H9 (cell line): ENCODE results near the gene TCF7L2. TPM values are rescaled to one million over a fixed set of nuclear protein-coding genes. Genes with fewer than 3 reads are reported as not detected.

Experiments used
- DNase-seq: peaks from one replicate; pipeline ENCODE4 v3.0.0-alpha.2; 2017
- H2AFZ ChIP-seq: one replicate; pipeline ENCODE4 v1.6.1; 2013; ENCODE audit warnings: mild to moderate bottlenecking, low read length, control low read depth, moderate library complexity
- H2AK5ac ChIP-seq: 2 replicates; pipeline ENCODE4 v1.6.1; 2013; ENCODE audit warnings: low read length, control low read depth, mixed read lengths; ENCODE audit not compliant: insufficient read length
- H2BK120ac ChIP-seq: one replicate; pipeline ENCODE4 v1.6.1; 2013; ENCODE audit warnings: low read depth, mild to moderate bottlenecking, low read length, control low read depth, inconsistent platforms; ENCODE audit not compliant: poor library complexity, severe bottlenecking
- H2BK12ac ChIP-seq: 2 replicates; pipeline ENCODE4 v1.6.1; 2013; ENCODE audit warnings: low read length, control low read depth, mixed read lengths, low read depth; ENCODE audit not compliant: insufficient read length
- H2BK15ac ChIP-seq: 2 replicates; pipeline ENCODE4 v1.6.1; 2013; ENCODE audit warnings: low read depth, low read length, control low read depth
- H2BK20ac ChIP-seq: one replicate; pipeline ENCODE4 v1.6.1; 2013; ENCODE audit warnings: low read depth, mild to moderate bottlenecking, low read length, control low read depth, inconsistent platforms; ENCODE audit not compliant: poor library complexity, severe bottlenecking
- H2BK5ac ChIP-seq: 2 replicates; pipeline ENCODE4 v1.6.1; 2013; ENCODE audit warnings: low read length, control low read depth, mixed read lengths; ENCODE audit not compliant: insufficient read length
- H3K14ac ChIP-seq: 2 replicates; pipeline ENCODE4 v1.6.1; 2013; ENCODE audit warnings: low read length, control low read depth; ENCODE audit not compliant: insufficient read depth
- H3K18ac ChIP-seq: 2 replicates; pipeline ENCODE4 v1.6.1; 2013; ENCODE audit warnings: low read depth, mild to moderate bottlenecking, mixed read lengths, low read length, control low read depth; ENCODE audit not compliant: insufficient read length
- H3K23ac ChIP-seq: 2 replicates; pipeline ENCODE4 v1.6.1; 2013; ENCODE audit warnings: low read length, control low read depth, mixed read lengths, low read depth; ENCODE audit not compliant: insufficient read length
- H3K23me2 ChIP-seq: 2 replicates; pipeline ENCODE4 v1.6.1; 2013; ENCODE audit warnings: low read depth, mild to moderate bottlenecking, mixed read lengths, low read length, control low read depth; ENCODE audit not compliant: insufficient read length, poor library complexity, severe bottlenecking
- H3K27ac ChIP-seq: 2 replicates; pipeline ENCODE4 v1.5.1; 2013; ENCODE audit warnings: low read length, control low read depth, mixed read lengths, low read depth; ENCODE audit not compliant: insufficient read length
- H3K27me3 ChIP-seq: 2 replicates; pipeline ENCODE4 v1.6.1; 2013; ENCODE audit warnings: low read length, control low read depth, inconsistent platforms; ENCODE audit not compliant: insufficient read depth
- H3K4ac ChIP-seq: 2 replicates; pipeline ENCODE4 v1.6.1; 2013; ENCODE audit warnings: low read depth, mild to moderate bottlenecking, control low read depth, inconsistent platforms, low read length, moderate library complexity
- H3K4me1 ChIP-seq: 2 replicates; pipeline ENCODE4 v1.6.1; 2013; ENCODE audit warnings: low read length, control low read depth, inconsistent platforms; ENCODE audit not compliant: insufficient read depth
- H3K4me2 ChIP-seq: 2 replicates; pipeline ENCODE4 v1.6.1; 2013; ENCODE audit warnings: low read length, control low read depth, mixed read lengths; ENCODE audit not compliant: insufficient read length, insufficient read depth
- H3K56ac ChIP-seq: 2 replicates; pipeline ENCODE4 v1.6.1; 2013; ENCODE audit warnings: low read depth, mild to moderate bottlenecking, mixed read lengths, low read length, control low read depth; ENCODE audit not compliant: insufficient read length
- H3K79me1 ChIP-seq: 2 replicates; pipeline ENCODE4 v1.6.1; 2013; ENCODE audit warnings: low read depth, mild to moderate bottlenecking, moderate library complexity, low read length, control low read depth, inconsistent platforms; ENCODE audit not compliant: insufficient read depth, poor library complexity, severe bottlenecking
- H3K79me2 ChIP-seq: 2 replicates; pipeline ENCODE4 v1.6.1; 2013; ENCODE audit warnings: low read length, control low read depth, inconsistent platforms; ENCODE audit not compliant: insufficient read depth
- H3K9ac ChIP-seq: 2 replicates; pipeline ENCODE4 v1.6.1; 2013; ENCODE audit warnings: low read length, control low read depth, mixed read lengths; ENCODE audit not compliant: insufficient read length; ENCODE audit errors: extremely low read depth
- H3K9me3 ChIP-seq: one replicate; pipeline ENCODE4 v1.6.1; 2013; ENCODE audit warnings: low read depth, low read length, inconsistent platforms; ENCODE audit not compliant: control insufficient read depth
- H3T11ph ChIP-seq: one replicate; pipeline ENCODE4 v1.6.1; 2013; ENCODE audit warnings: mild to moderate bottlenecking, low read length, control low read depth, inconsistent platforms
- H4K20me1 ChIP-seq: one replicate; pipeline ENCODE4 v1.6.1; 2013; ENCODE audit not compliant: control insufficient read depth, insufficient read length, insufficient read depth
- H4K5ac ChIP-seq: 2 replicates; pipeline ENCODE4 v1.6.1; 2013; ENCODE audit warnings: low read depth, mild to moderate bottlenecking, mixed read lengths, low read length, control low read depth; ENCODE audit not compliant: insufficient read length
- H4K8ac ChIP-seq: replicated peaks from 2 replicates; pipeline ENCODE4 v1.6.1; 2013; ENCODE audit warnings: low read length, control low read depth, mixed read lengths, low read depth; ENCODE audit not compliant: insufficient read length
- H4K91ac ChIP-seq: 2 replicates; pipeline ENCODE4 v1.6.1; 2013; ENCODE audit warnings: low read depth, mild to moderate bottlenecking, moderate library complexity, mixed read lengths, low read length, control low read depth; ENCODE audit not compliant: insufficient read length
- H3K27ac Mint-ChIP-seq, 3 experiments: 2 replicates in 2 of 3; 3 replicates in 1 of 3; pipeline ENCODE4 v1.8.0; 2020 to 2021; ENCODE audit warnings: mixed read lengths in 3 of 3, mild to moderate bottlenecking in 1 of 3, moderate library complexity in 1 of 3
- H3K27me3 Mint-ChIP-seq: 2 replicates; pipeline ENCODE4 v1.8.0; 2021; ENCODE audit warnings: low read depth, mild to moderate bottlenecking, moderate library complexity, mixed read lengths
- H3K36me3 Mint-ChIP-seq, 3 experiments: 2 replicates in 2 of 3; 3 replicates in 1 of 3; pipeline ENCODE4 v1.8.0; 2020 to 2021; ENCODE audit warnings: low read depth in 3 of 3, mixed read lengths in 3 of 3; ENCODE audit not compliant: insufficient read depth in 1 of 3
- H3K4me1 Mint-ChIP-seq, 2 experiments: 2 replicates each; pipeline ENCODE4 v1.8.0; 2020; ENCODE audit warnings: mixed read lengths in 2 of 2
- H3K4me3 Mint-ChIP-seq, 2 experiments: 2 replicates in 1 of 2; 3 replicates in 1 of 2; pipeline ENCODE4 v1.8.0; 2020 to 2021; ENCODE audit warnings: mild to moderate bottlenecking in 2 of 2, mixed read lengths in 2 of 2, moderate library complexity in 1 of 2
- H3K9me3 Mint-ChIP-seq, 2 experiments: 2 replicates in 1 of 2; 3 replicates in 1 of 2; pipeline ENCODE4 v1.8.0; 2020; ENCODE audit warnings: mild to moderate bottlenecking in 2 of 2, mixed read lengths in 2 of 2, moderate library complexity in 1 of 2
- CTCF ChIP-seq: fragments of 200-600 bp; sonication (generic); conservative IDR thresholded peaks from 3 replicates; pipeline ENCODE4 v1.8.0; 2021; ENCODE audit warnings: antibody characterized with exemption, mild to moderate bottlenecking
- WGBS: extraction: QIAGEN DNeasy Blood & Tissue Kit; methylation state at CpG from one replicate; pipeline ENCODE4 v1.1.7; 2013; ENCODE audit warnings: missing lambda C conversion rate, low lambda C conversion rate, mixed read lengths; ENCODE audit not compliant: insufficient read length; ENCODE audit errors: extremely low coverage; 5-methylcytosine and 5-hydroxymethylcytosine counted together
- total RNA-seq: library from RNA; stranded (reverse); gene quantifications from 2 replicates; pipeline ENCODE4 v1.2.1, GENCODE V29; 2021

TCF7L2 gene
- total RNA-seq, 1 experiment from 2014 or later, result 71.1 TPM

GRCh38 chr10:113121153-113121552 is 171.1 kb downstream of the TCF7L2 start:
- no peak overlapping the region for H2BK20ac ChIP-seq

More at GRCh38 chr10:113121153-113121552, 171.1 kb downstream of the TCF7L2 start:
- no peaks in the 10 kb centered on the region for H3K27me3 Mint-ChIP-seq
- no CpG with 5 or more reads among the region's 7 CpGs for WGBS
- Histone ChIP-seq H3K79me2 (peaks cover 8% of the 10 kb centered on the region; the same call in 1 of the 2 replicates), H3K9ac (no peak overlapping the region), H4K5ac (no peak overlapping the region), H2AFZ (no peak overlapping the region), H3K4me2 (no peak overlapping the region), H3K79me1 (peaks cover 8% of the 10 kb centered on the region), H4K20me1 (no peaks in the 10 kb centered on the region), H3K23me2 (peaks cover under 1% of the 10 kb centered on the region), H3K9me3 (no peaks in the 10 kb centered on the region), H3K4ac (no peak overlapping the region), H3K4me1 (peaks cover 17% of the 10 kb centered on the region; the same call in 1 of the 2 replicates), H3K18ac (no peak overlapping the region), H2BK15ac (no peak overlapping the region), H3K56ac (no peak overlapping the region), H3T11ph (no peak overlapping the region), H3K27ac (no peak overlapping the region), H3K23ac (no peak overlapping the region), H2BK5ac (no peak overlapping the region), H3K14ac (no peak overlapping the region), H3K27me3 (no peaks in the 10 kb centered on the region), H2BK120ac (no peak overlapping the region), H4K91ac (no peak overlapping the region), H4K8ac (no peak overlapping the region), H2AK5ac (no peak overlapping the region), H2BK12ac (no peak overlapping the region)
- DNase-seq, result no peak
- peak overlapping the region in 1 of 3 experiments; percentile 7; a peak in 2 of 7 replicates for H3K27ac Mint-ChIP-seq
- H3K4me1 Mint-ChIP-seq, result peaks cover 73 to 80% of the 10 kb centered on the region in 2 experiments
- H3K4me3 Mint-ChIP-seq, result no peak overlapping the region
- H3K36me3 Mint-ChIP-seq, result no peaks in the 10 kb centered on the region; a peak in 1 of 7 replicates
- H3K9me3 Mint-ChIP-seq, result no peaks in the 10 kb centered on the region; a peak in 1 of 5 replicates
- TF ChIP-seq CTCF, result no peak
